Uterus (tissue), 2 donors: Measurements from ENCODE around the gene CIPC.

Experiments
- CTCF ChIP-seq, 4 experiments: fragments of 200-600 bp in 2 of 4; fragments of 450-650 bp in 2 of 4; sonication (generic) in 2 of 4; IDR thresholded peaks; one replicate each; pipeline ENCODE4 v1.5.1; 2016 to 2019; ENCODE audit warnings: antibody characterized with exemption in 4 of 4, mild to moderate bottlenecking in 2 of 4, moderate library complexity in 1 of 4
- POLR2A ChIP-seq, 2 donors: fragments of 450-650 bp; IDR thresholded peaks; one replicate each; pipeline ENCODE4 v1.6.1; 2016; ENCODE audit warnings: antibody characterized with exemption in 2 of 2, mild to moderate bottlenecking in 1 of 2, moderate library complexity in 1 of 2

- TF ChIP-seq CTCF (IDR thresholded peaks at IDR 0.05) (no peak), POLR2A (IDR thresholded peaks at IDR 0.05) (no peak)
Observed at GRCh38 chr14:77116172-77116817, 18.2 kb downstream of the CIPC start.
